ENCODE measurements around the gene C3orf18.

The C3orf18 gene

DNA sequence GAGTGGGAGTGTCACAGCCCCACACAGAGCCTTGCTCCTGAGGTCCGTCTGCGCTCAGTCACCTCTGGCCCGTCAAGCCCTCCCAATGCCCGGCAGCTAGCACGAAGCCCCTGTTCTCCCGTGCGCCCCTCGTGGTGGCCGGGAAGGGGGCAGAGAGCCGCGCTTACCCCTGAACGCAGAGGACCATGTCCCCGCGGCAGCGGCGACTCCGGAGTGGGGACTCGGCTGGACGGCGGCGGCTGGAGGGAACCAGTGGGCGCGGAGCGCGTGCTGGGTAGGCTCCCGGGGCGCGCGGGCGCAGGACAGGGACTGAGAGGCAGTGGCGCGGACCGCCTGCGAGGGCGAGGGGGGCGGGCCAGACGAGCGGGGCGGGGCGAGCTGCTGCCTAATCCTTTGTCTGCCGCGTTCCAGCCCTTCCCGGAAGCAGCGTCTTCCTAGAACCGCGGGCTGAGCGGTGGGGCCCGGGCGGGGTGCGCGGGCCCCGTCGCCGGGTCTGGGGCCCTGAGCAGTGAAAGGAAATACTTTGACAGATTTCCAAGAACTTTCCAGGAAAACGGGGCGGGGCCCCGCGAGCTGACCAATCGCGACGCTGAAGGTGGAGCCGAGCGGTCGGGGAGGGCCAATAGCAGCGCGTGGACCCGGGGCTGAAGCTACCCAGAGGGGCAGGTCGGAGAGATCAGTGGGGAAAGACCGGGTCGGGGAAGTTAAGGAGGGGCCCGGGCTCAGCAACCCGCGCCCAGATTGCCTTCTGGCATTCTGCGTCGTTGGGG lies 44.1 kb upstream of the C3orf18 start, which contains the start of gene CISH (continued):
- TF ChIP-seq ZNF707 (tag by site-specific recombination; IDR thresholded peaks at IDR 0.05) (no peak), ZNF416 (tag by site-specific recombination; IDR thresholded peaks at IDR 0.05) (no peak), PRDM6 (tag by site-specific recombination; IDR thresholded peaks at IDR 0.05) (no peak), ZSCAN16 (tag by site-specific recombination; IDR thresholded peaks at IDR 0.05) (no peak), ZNF514 (tag by site-specific recombination; IDR thresholded peaks at IDR 0.05) (no peak), HIC1 (tag by site-specific recombination; IDR thresholded peaks at IDR 0.05) (peak; percentile 26; the same call in 1 of the 2 replicates), ZNF391 (tag by site-specific recombination; IDR thresholded peaks at IDR 0.05; ENCODE audit: borderline replicate concordance, low read depth) (no peak), OSR2 (tag by site-specific recombination; IDR thresholded peaks at IDR 0.05) (no peak), SALL2 (tag by site-specific recombination; IDR thresholded peaks at IDR 0.05; ENCODE audit: borderline replicate concordance) (no peak), REST (tag by site-specific recombination; IDR thresholded peaks at IDR 0.05) (no peak), IKZF3 (tag by site-specific recombination; IDR thresholded peaks at IDR 0.05) (peak; percentile 95), ZNF138 (tag by site-specific recombination; IDR thresholded peaks at IDR 0.05; ENCODE audit: borderline replicate concordance) (no peak), ZBTB49 (tag by site-specific recombination; IDR thresholded peaks at IDR 0.05; ENCODE audit: low read depth) (no peak), ZNF274 (IDR thresholded peaks at IDR 0.05; ENCODE audit: low read length) (no peak), ZNF274 (tag by site-specific recombination; IDR thresholded peaks at IDR 0.05; ENCODE audit: borderline replicate concordance) (no peak), TRIM28 (IDR thresholded peaks at IDR 0.05; ENCODE audit: borderline replicate concordance, low read length) (no peak), GLIS1 (tag by site-specific recombination; IDR thresholded peaks at IDR 0.05) (no peak; the same call in 1 of the 2 replicates), SP3 (tag by site-specific recombination; IDR thresholded peaks at IDR 0.05) (peak; percentile 75), ZNF302 (tag by site-specific recombination; IDR thresholded peaks at IDR 0.05; ENCODE audit: low read depth) (no peak), ZNF169 (tag by site-specific recombination; IDR thresholded peaks at IDR 0.05) (no peak), ZNF747 (tag by site-specific recombination; IDR thresholded peaks at IDR 0.05) (no peak), ZNF624 (tag by site-specific recombination; IDR thresholded peaks at IDR 0.05) (no peak), ZNF175 (tag by site-specific recombination; IDR thresholded peaks at IDR 0.05) (no peak), ZNF223 (tag by site-specific recombination; IDR thresholded peaks at IDR 0.05) (no peak), ZNF26 (tag by site-specific recombination; IDR thresholded peaks at IDR 0.05) (no peak)
- TF ChIP-seq, protein P1, sequence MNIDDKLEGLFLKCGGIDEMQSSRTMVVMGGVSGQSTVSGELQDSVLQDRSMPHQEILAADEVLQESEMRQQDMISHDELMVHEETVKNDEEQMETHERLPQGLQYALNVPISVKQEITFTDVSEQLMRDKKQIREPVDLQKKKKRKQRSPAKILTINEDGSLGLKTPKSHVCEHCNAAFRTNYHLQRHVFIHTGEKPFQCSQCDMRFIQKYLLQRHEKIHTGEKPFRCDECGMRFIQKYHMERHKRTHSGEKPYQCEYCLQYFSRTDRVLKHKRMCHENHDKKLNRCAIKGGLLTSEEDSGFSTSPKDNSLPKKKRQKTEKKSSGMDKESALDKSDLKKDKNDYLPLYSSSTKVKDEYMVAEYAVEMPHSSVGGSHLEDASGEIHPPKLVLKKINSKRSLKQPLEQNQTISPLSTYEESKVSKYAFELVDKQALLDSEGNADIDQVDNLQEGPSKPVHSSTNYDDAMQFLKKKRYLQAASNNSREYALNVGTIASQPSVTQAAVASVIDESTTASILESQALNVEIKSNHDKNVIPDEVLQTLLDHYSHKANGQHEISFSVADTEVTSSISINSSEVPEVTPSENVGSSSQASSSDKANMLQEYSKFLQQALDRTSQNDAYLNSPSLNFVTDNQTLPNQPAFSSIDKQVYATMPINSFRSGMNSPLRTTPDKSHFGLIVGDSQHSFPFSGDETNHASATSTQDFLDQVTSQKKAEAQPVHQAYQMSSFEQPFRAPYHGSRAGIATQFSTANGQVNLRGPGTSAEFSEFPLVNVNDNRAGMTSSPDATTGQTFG (tag by site-specific recombination; IDR thresholded peaks at IDR 0.05; ENCODE audit: borderline replicate concordance), result no peak

Data from HEK293 (cell line).